SK-N-SH (cell line): Measurements from ENCODE around the gene TVP23C. TPM values are rescaled to one million over a fixed set of nuclear protein-coding genes. Genes with fewer than 3 reads are reported as not detected.

Source experiments
- CTCF ChIA-PET: fragments of 300-600, 350-600 bp; formaldehyde crosslinking; extraction: SDS; loops from one replicate; lab custom pipeline; 2021; lab: Yijun Ruan, JAX
- POLR2A ChIA-PET: fragments of 350-600 bp; sonication (Branson Sonifier 250); formaldehyde crosslinking; extraction: SDS; loops from one replicate; lab custom pipeline; 2020; ENCODE audit warnings: antibody characterized with exemption, inconsistent platforms; lab: Yijun Ruan, JAX
- DNase-seq: peaks from one replicate; pipeline ENCODE4 v3.0.0; 2012
- H2AFZ ChIP-seq: fragments of 200-600 bp; sonication (generic); 2 replicates; pipeline ENCODE4 v1.8.1; 2016; ENCODE audit warnings: antibody characterized with exemption, mild to moderate bottlenecking, low read depth
- H3F3A ChIP-seq: fragments of 200-600 bp; sonication (generic); replicated peaks from 2 replicates; pipeline ENCODE3; 2016; ENCODE audit warnings: antibody characterized with exemption, mild to moderate bottlenecking; ENCODE audit not compliant: insufficient read depth
- H3K27ac ChIP-seq, 2 experiments: fragments of 200-500 bp in 1 of 2; fragments of 200-600 bp in 1 of 2; sonication (Bioruptor generic) in 1 of 2; sonication (generic), shearing (Covaris generic) in 1 of 2; 2 replicates each; pipeline versions ENCODE4 v1.5.1 to v1.6.1; 2014 to 2016; ENCODE audit warnings: low read depth in 2 of 2, inconsistent platforms in 1 of 2, low read length in 1 of 2, mild to moderate bottlenecking in 1 of 2, mixed read lengths in 1 of 2
- H3K27me3 ChIP-seq: fragments of 200-600 bp; sonication (generic), shearing (Covaris generic); 2 replicates; pipeline ENCODE4 v1.6.1; 2016; ENCODE audit warnings: mixed run types; ENCODE audit not compliant: insufficient read depth
- H3K36me3 ChIP-seq, 2 experiments: fragments of 200-500 bp in 1 of 2; fragments of 200-600 bp in 1 of 2; sonication (Bioruptor generic) in 1 of 2; sonication (generic) in 1 of 2; replicated peaks in 1 of 2; 2 replicates each; pipeline versions ENCODE3 to v1.5.1; 2014 to 2016; ENCODE audit warnings: low read length in 1 of 2, mild to moderate bottlenecking in 1 of 2; ENCODE audit not compliant: insufficient read depth in 2 of 2, control insufficient read depth in 1 of 2
- H3K4me1 ChIP-seq, 2 experiments: fragments of 200-500 bp in 1 of 2; fragments of 200-600 bp in 1 of 2; sonication (Bioruptor generic) in 1 of 2; sonication (generic), shearing (Covaris generic) in 1 of 2; 2 replicates each; pipeline versions ENCODE4 v1.5.1 to v1.6.1; 2014 to 2016; ENCODE audit warnings: low read depth in 1 of 2, low read length in 1 of 2, mixed run types in 1 of 2; ENCODE audit not compliant: insufficient read depth in 2 of 2, control insufficient read depth in 1 of 2
- H3K4me2 ChIP-seq: fragments of 200-600 bp; sonication (generic), shearing (Covaris generic); 2 replicates; pipeline ENCODE4 v1.6.1; 2017; ENCODE audit warnings: mixed run types
- H3K4me3 ChIP-seq, 2 experiments: fragments of 200-500 bp in 1 of 2; fragments of 200-600 bp in 1 of 2; sonication (Bioruptor generic) in 1 of 2; sonication (generic), shearing (Covaris generic) in 1 of 2; 2 replicates each; pipeline versions ENCODE4 v1.5.1 to v1.8.1; 2014 to 2016; ENCODE audit warnings: low read depth in 2 of 2, inconsistent platforms in 1 of 2, low read length in 1 of 2, mild to moderate bottlenecking in 1 of 2, mixed read lengths in 1 of 2, moderate library complexity in 1 of 2
- H3K79me2 ChIP-seq: fragments of 200-600 bp; sonication (generic); 2 replicates; pipeline ENCODE4 v1.8.1; 2017; ENCODE audit warnings: mild to moderate bottlenecking; ENCODE audit not compliant: insufficient read depth
- H3K9ac ChIP-seq: fragments of 200-600 bp; sonication (generic); 2 replicates; pipeline ENCODE4 v1.6.1; 2017; ENCODE audit warnings: mixed run types
- H3K9me2 ChIP-seq: fragments of 200-600 bp; sonication (generic); 2 replicates; pipeline ENCODE4 v1.6.1; 2017; ENCODE audit warnings: mixed run types
- H3K9me3 ChIP-seq: fragments of 200-600 bp; sonication (generic); 2 replicates; pipeline ENCODE4 v1.6.1; 2017; ENCODE audit warnings: mixed run types, mild to moderate bottlenecking, moderate library complexity
- H4K20me1 ChIP-seq: fragments of 200-600 bp; sonication (generic); 2 replicates; pipeline ENCODE4 v1.6.1; 2017; ENCODE audit warnings: mild to moderate bottlenecking, mixed run types; ENCODE audit not compliant: insufficient read depth
- CHD2 ChIP-seq: fragments of 150-350 bp; IDR thresholded peaks from 2 replicates; pipeline ENCODE4 v1.6.1; 2018; ENCODE audit warnings: low read length; ENCODE audit not compliant: partially characterized antibody
- EP300 ChIP-seq, 2 experiments: IDR thresholded peaks; 2 replicates each; pipeline versions ENCODE4 v1.4.0 to v1.6.1; 2012; ENCODE audit warnings: borderline replicate concordance in 1 of 2, low read depth in 1 of 2, low read length in 1 of 2
- FOXJ3 ChIP-seq: sonication (generic); formaldehyde crosslinking; IDR thresholded peaks from 2 replicates; pipeline ENCODE4 v1.5.1; 2020; ENCODE audit warnings: mild to moderate bottlenecking, missing genetic modification reagents
- GATA2 ChIP-seq: sonication (generic); formaldehyde crosslinking; IDR thresholded peaks from 2 replicates; pipeline ENCODE4 v1.5.0; 2020; ENCODE audit warnings: mild to moderate bottlenecking, missing genetic modification reagents
- IRF3 ChIP-seq: fragments of 150-350 bp; IDR thresholded peaks from 2 replicates; pipeline ENCODE4 v1.6.1; 2016; ENCODE audit warnings: mild to moderate bottlenecking, low read depth, low read length
- MXI1 ChIP-seq: IDR thresholded peaks from 2 replicates; pipeline ENCODE4 v1.6.1; 2012; ENCODE audit warnings: mild to moderate bottlenecking, low read depth, low read length, improper control_type of control experiment
- RCOR1 ChIP-seq: fragments of 150-350 bp; IDR thresholded peaks from 2 replicates; pipeline ENCODE4 v1.6.1; 2017; ENCODE audit warnings: antibody characterized with exemption, low read length
- TAF1 ChIP-seq: IDR thresholded peaks from 2 replicates; pipeline ENCODE4 v1.6.1; 2012; ENCODE audit warnings: low read depth, mild to moderate bottlenecking, low read length, moderate library complexity, borderline replicate concordance
- WGBS: methylation state at CpG from one replicate; pipeline ENCODE4 v1.1.6; 2017; ENCODE audit warnings: low lambda C conversion rate; 5-methylcytosine and 5-hydroxymethylcytosine counted together
- polyA plus RNA-seq, 3 experiments: library from polyadenylated mRNA; depleted of rRNA; stranded (reverse); fragments of >200 nt; gene quantifications; 2 replicates each; pipeline ENCODE4 v1.2.3, GENCODE V29; 2012
- TF ChIP-seq, protein P1 (sequence below): IDR thresholded peaks from 2 replicates; pipeline ENCODE4 v1.4.0; 2012; ENCODE audit warnings: low read depth, borderline replicate concordance

Gene TVP23C
- polyA plus RNA-seq, 1 of the 3 experiments (the other 2 are of a cell fraction) = 4.7 TPM

DNA sequence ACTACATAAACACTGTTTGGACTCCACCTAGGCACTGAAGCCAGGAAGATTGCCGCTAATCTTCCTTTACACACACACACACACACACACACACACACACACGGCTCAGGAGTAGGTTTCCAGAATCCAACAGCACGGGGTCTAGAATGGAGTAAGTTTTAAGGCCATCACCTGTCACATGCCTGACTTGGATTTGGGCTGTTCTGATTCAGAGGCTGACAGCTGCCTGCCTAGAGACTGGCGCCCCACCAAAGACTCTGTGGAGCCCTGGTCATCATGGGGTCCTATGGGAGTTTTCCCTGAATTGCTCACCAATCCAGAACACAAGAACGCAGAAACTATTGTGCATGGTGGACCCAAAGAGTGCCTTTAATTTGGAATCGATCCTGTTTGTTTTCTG lies 106.8 kb downstream of the TVP23C start:
- no peak for DNase-seq
- no peak for TF ChIP-seq FOXJ3 (CRISPR knock-in tag)
- TF ChIP-seq RCOR1 = no peak
- TF ChIP-seq GATA2 (CRISPR knock-in tag) = no peak
- TF ChIP-seq CHD2 = no peak
- TF ChIP-seq IRF3 = no peak
- TF ChIP-seq MXI1 = no peak
- no peak for TF ChIP-seq EP300 (IDR thresholded peaks at IDR 0.05; ENCODE audit: borderline replicate concordance in 1 of 2, low read depth in 1 of 2, low read length in 1 of 2)
- TF ChIP-seq, protein P1, sequence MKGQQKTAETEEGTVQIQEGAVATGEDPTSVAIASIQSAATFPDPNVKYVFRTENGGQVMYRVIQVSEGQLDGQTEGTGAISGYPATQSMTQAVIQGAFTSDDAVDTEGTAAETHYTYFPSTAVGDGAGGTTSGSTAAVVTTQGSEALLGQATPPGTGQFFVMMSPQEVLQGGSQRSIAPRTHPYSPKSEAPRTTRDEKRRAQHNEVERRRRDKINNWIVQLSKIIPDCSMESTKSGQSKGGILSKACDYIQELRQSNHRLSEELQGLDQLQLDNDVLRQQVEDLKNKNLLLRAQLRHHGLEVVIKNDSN = no peak
- Histone ChIP-seq H3K4me1 (peaks cover 23% of the 10 kb centered on the region in 2 experiments; a peak in 3 of 4 replicates), H3K4me2 (no peak overlapping the region), H3K9me2 (no peaks in the 10 kb centered on the region), H4K20me1 (no peaks in the 10 kb centered on the region), H3K27me3 (no peaks in the 10 kb centered on the region), H3K36me3 (no peaks in the 10 kb centered on the region), H3K4me3 (no peak overlapping the region), H2AFZ (no peak overlapping the region), H3K27ac (peak overlapping the region; percentile 59 to 77; a peak in 3 of 4 replicates), H3K79me2 (no peaks in the 10 kb centered on the region), H3K9me3 (0 out of 2 replicates have a peak, but pooled peaks cover 3% of the 10 kb centered on the region), H3F3A (peaks cover 10% of the 10 kb centered on the region), H3K9ac (no peak overlapping the region)
- ChIA-PET POLR2A (no interaction called here), CTCF (interaction anchor here (1.3 kb wide), 1 partner anchor 18 kb away, joined by 4 read pairs; no protein-coding TSS in a partner anchor)
- WGBS = 93% methylated on average over 6 of the region's 6 CpGs

DNA sequence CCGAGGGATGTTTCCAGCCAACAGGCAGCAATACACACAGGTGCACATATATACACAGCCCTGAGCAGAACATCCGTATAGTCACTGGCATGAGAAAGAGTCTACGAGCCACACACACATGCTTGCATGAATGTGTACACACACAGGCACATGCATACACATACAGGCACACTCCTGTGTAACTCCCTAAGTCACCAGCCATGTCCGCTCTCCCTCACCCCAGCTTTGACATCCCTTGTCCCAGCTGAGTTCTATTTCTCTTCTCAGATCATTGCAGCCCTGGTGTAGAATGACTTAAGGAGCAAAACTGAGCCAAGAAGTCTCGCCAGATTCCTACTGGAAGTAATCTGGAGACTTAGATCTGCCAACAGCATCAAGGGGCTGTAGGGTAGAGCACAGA lies 108.9 kb downstream of the TVP23C start:
- Histone ChIP-seq H3K36me3 (no peaks in the 10 kb centered on the region), H3K27me3 (no peaks in the 10 kb centered on the region), H3K9me3 (0 out of 2 replicates have a peak, but pooled peaks cover 3% of the 10 kb centered on the region), H4K20me1 (no peaks in the 10 kb centered on the region), H3K4me1 (peaks cover 23% of the 10 kb centered on the region in 2 experiments; a peak in 3 of 4 replicates), H3K4me3 (no peak overlapping the region), H3K27ac (no peak overlapping the region), H3K79me2 (no peaks in the 10 kb centered on the region), H3K9me2 (no peaks in the 10 kb centered on the region), H3F3A (peaks cover 10% of the 10 kb centered on the region), H3K9ac (no peak overlapping the region), H3K4me2 (no peak overlapping the region), H2AFZ (no peak overlapping the region)
- POLR2A ChIA-PET = no interaction called here
- no peak for DNase-seq
- TF ChIP-seq, protein P1 = no peak
- TF ChIP-seq FOXJ3 (CRISPR knock-in tag) (no peak), TAF1 (no peak)
- 87% methylated on average over 5 of the region's 5 CpGs for WGBS
- CTCF ChIA-PET = interaction anchor here (0.7 to 0.8 kb wide), 2 partner anchors 49 to 195 kb away, joined by 3 read pairs; no protein-coding TSS in a partner anchor
